Heart left ventricle (tissue), 16 donors: ENCODE results near the gene PLCB3. TPM values are rescaled to one million over a fixed set of nuclear protein-coding genes. Genes with fewer than 3 reads are reported as not detected.

Source experiments
- ATAC-seq, 4 donors: fragments of 200-7000 bp; cut with Tn5 transposase; one replicate each; pipeline ENCODE4 v1.9.1; 2020 to 2022; ENCODE audit warnings: moderate library complexity in 4 of 4, mild to moderate bottlenecking in 3 of 4, moderate number of reproducible peaks in 1 of 4
- DNase-seq, 5 donors: peaks; one replicate each; pipeline ENCODE4 v3.0.0-alpha.2; 2020
- H3K27ac ChIP-seq, 12 donors: fragments of 200-600 bp; sonication (generic) in 4 of 12; one replicate each; pipeline versions ENCODE4 v1.5.0 to v1.8.0; 2016 to 2022; ENCODE audit warnings: mild to moderate bottlenecking in 2 of 12
- H3K27me3 ChIP-seq, 9 donors: fragments of 200-600 bp; sonication (generic) in 2 of 9; one replicate each; pipeline versions ENCODE4 v1.5.1 to v1.8.0; 2016 to 2022; ENCODE audit warnings: mild to moderate bottlenecking in 3 of 9
- H3K36me3 ChIP-seq, 9 donors: fragments of 200-600 bp; sonication (generic) in 2 of 9; one replicate each; pipeline versions ENCODE4 v1.5.0 to v1.8.0; 2018 to 2022; ENCODE audit warnings: mild to moderate bottlenecking in 2 of 9
- H3K4me1 ChIP-seq, 12 donors: fragments of 200-600 bp; sonication (generic) in 4 of 12; one replicate each; pipeline versions ENCODE4 v1.5.0 to v1.8.0; 2016 to 2022; ENCODE audit warnings: mild to moderate bottlenecking in 3 of 12
- H3K4me3 ChIP-seq, 12 donors: fragments of 200-600 bp; sonication (generic) in 4 of 12; one replicate each; pipeline versions ENCODE4 v1.5.0 to v1.8.0; 2017 to 2022; ENCODE audit warnings: mild to moderate bottlenecking in 9 of 12, moderate library complexity in 4 of 12
- H3K9me3 ChIP-seq, 12 donors: fragments of 200-600 bp; sonication (generic) in 4 of 12; one replicate each; pipeline versions ENCODE4 v1.5.0 to v1.8.0; 2016 to 2022; ENCODE audit warnings: mild to moderate bottlenecking in 1 of 12
- CTCF ChIP-seq, 12 donors: fragments of 200-600 bp; sonication (generic) in 4 of 12; IDR thresholded peaks; one replicate each; pipeline versions ENCODE4 v1.5.0 to v1.8.0; 2018 to 2022; ENCODE audit warnings: antibody characterized with exemption in 12 of 12, mild to moderate bottlenecking in 5 of 12
- POLR2A ChIP-seq, 2 donors: fragments of 450-650 bp; IDR thresholded peaks; one replicate each; pipeline ENCODE4 v1.6.1; 2017; ENCODE audit warnings: antibody characterized with exemption in 2 of 2, mild to moderate bottlenecking in 2 of 2, moderate library complexity in 2 of 2
- WGBS, 4 donors: extraction: QIAGEN DNeasy Blood & Tissue Kit in 2 of 4; methylation state at CpG; one replicate each; pipeline versions ENCODE4 v1.1.5 to v1.1.7; 2013 to 2018; 5-methylcytosine and 5-hydroxymethylcytosine counted together
- intact Hi-C, 10 donors: fragments of 100-400 bp; cut with DNase I; formaldehyde crosslinking; loops; one replicate each; pipeline versions ENCODE4 v1.11.1 to v1.14.2; 2022
- polyA plus RNA-seq, 2 donors: library from polyadenylated mRNA; stranded (reverse); fragments of 200-250 nt; gene quantifications; one replicate each; pipeline ENCODE4 v1.2.3, GENCODE V29; 2013
- total RNA-seq, 9 donors: library from RNA; depleted of rRNA in 2 of 9; stranded (reverse); fragments of >200 nt in 2 of 9; fragmentation: NEBNext Ultra II Directional in 3 of 9; extraction: Animal tissue kit (Norgen Biotek cat#: 25700) in 3 of 9; gene quantifications; one replicate each; pipeline versions ENCODE4 v1.1.0 to v1.2.4, GENCODE V29; 2016 to 2023
- donor health status: ischemic (EF 13 %, LVEDD 7.1; RV severe dilation, severe dysfunction).
- donor health status: healthy with polysubstance abuse.
- donor health status: DM: no; HTN: yes; CAD: no.
- donor health status: DM: no; HTN: no; CAD: no.
- donor health status: ischemic (EF 25% LVEDD 6.9; RV normal size, moderate dysfunction).
- donor health status: ischemic (EF 25% LVEDD 5.7; RV mildly dilated, moderate dysfunction).
- donor health status: healthy.
- donor health status: DM: yes; HTN: yes; CAD: no.
- donor health status: ischemic (EF 35%, LVEDD 5.7; RV mildly dilated, moderate dysfunction).
- donor health status: nonischemic (EF 11% LVEDD 7.7; RV severe dilation, severe dysfunction).
- donor health status: DM: yes; HTN: yes; CAD: no.
- donor health status: PGD.
- donor health status: ischemic (EF 29% LVEDD 5.4; RV normal size, mild dysfunction).
- donor health status: nonischemic (EF 23%, LVEDD 6.1; RV moderate dilation, normal function).

PLCB3 gene
- total and polyA plus RNA-seq, 11 donors, result 7.4 to 19.1 (median 9.8) TPM

DNA sequence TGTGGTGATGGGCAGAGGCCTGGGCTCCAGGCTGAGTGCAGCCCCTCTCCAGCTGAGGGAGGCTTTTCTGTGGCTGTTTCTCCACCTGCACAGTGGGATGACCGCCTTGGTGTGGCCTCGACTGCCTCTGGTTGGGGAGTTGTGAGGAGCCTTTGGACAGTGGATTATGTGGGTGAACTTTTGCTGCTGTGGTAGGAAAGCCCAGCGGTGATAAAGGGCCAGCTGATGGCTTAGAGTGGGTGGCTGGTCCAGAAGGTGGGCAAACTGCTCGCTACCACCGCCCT lies 52.6 kb downstream of the PLCB3 start:
- ATAC-seq (no peak), DNase-seq (no peak)
- Histone ChIP-seq H3K9me3 (no peaks in the 10 kb centered on the region), H3K27ac (peak overlapping the region in 11 of 12 donors; percentile 90 to 98 (median 97)), H3K4me1 (peaks cover 4 to 53% (median 37%) of the 10 kb centered on the region in 12 donors), H3K27me3 (peaks cover 0 to 22% (median 6%) of the 10 kb centered on the region in 9 donors), H3K36me3 (peaks cover 0 to 11% (median 4%) of the 10 kb centered on the region in 9 donors), H3K4me3 (peak overlapping the region in 9 of 12 donors; percentile 62 to 93 (median 77))
- intact Hi-C loops, result loop anchor here in 9 of 10 donors (1.0 to 10.0 kb wide), 11 partner anchors 19 to 329 kb away; partner anchors contain the start of genes PLCB3 (in 2 of the 9), PPP1R14B (in 2 of the 9), COX8A (in 1 of the 9) and FKBP2 (in 1 of the 9)
- TF ChIP-seq CTCF (IDR thresholded peaks at IDR 0.05) (no peak), POLR2A (IDR thresholded peaks at IDR 0.05) (no peak)
- WGBS, 4 donors, result 13 to 90% (median 53%) methylated on average over 2 to 5 of the region's 5 CpGs

DNA sequence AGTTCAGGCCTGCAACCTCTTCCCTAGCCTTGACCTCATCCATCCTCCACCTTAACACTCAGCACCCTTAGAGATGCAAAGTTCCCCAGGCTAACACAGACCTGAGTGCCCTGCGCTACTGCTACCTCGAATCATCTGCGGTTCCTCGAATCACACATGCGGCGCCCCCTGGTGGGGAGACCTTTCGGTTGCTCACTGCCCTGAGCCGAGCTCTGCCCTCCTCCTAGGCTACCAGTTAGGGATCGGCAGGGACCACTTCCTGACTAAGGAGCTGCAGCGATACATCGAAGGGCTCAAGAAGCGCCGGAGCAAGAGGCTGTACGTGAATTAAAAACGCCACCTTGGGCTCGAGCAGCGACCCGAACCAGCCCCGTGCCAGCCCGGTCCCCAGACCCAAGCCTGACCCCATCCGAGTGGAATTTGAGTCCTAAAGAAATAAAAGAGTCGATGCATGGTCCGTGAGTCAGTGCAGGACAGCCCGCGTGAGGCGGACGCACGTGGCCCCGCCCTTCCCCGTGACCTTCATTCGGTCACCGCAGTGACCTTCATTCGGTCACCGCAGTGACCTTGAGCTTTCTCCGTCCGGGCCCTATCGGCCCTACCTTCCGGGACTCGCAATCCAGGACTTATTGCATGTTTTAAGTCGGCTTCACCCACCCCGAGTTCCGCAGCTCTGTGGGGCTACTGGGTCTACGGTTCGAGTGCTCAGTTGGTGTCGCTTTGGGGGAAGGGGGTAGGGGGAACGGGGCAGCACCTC lies 53.2 kb downstream of the PLCB3 start:
- TF ChIP-seq POLR2A (IDR thresholded peaks at IDR 0.05), result no peak
- TF ChIP-seq CTCF (IDR thresholded peaks at IDR 0.05), result peak; percentile 81 to 94 (median 89)
- Histone ChIP-seq H3K36me3 (peaks cover 0 to 11% (median 7%) of the 10 kb centered on the region in 9 donors), H3K27me3 (peaks cover 0 to 17% (median 6%) of the 10 kb centered on the region in 9 donors), H3K4me3 (peak overlapping the region; percentile 23 to 93 (median 76)), H3K27ac (peak overlapping the region; percentile 90 to 98 (median 97)), H3K9me3 (no peaks in the 10 kb centered on the region), H3K4me1 (peaks cover 2 to 47% (median 33%) of the 10 kb centered on the region in 12 donors)
- intact Hi-C loops, result loop anchor here in 9 of 10 donors (1.0 to 10.0 kb wide), 12 partner anchors 19 to 330 kb away; partner anchors contain the start of genes PLCB3 (in 2 of the 9), PPP1R14B (in 2 of the 9), COX8A (in 1 of the 9) and FKBP2 (in 1 of the 9)
- ATAC-seq, result peak; percentile 38 to 67 (median 54)
- WGBS, 4 donors, result 0 to 1% (median 1%) methylated on average over 37 to 46 of the region's 46 CpGs
- peak; percentile 91 to 96 (median 94) for DNase-seq

DNA sequence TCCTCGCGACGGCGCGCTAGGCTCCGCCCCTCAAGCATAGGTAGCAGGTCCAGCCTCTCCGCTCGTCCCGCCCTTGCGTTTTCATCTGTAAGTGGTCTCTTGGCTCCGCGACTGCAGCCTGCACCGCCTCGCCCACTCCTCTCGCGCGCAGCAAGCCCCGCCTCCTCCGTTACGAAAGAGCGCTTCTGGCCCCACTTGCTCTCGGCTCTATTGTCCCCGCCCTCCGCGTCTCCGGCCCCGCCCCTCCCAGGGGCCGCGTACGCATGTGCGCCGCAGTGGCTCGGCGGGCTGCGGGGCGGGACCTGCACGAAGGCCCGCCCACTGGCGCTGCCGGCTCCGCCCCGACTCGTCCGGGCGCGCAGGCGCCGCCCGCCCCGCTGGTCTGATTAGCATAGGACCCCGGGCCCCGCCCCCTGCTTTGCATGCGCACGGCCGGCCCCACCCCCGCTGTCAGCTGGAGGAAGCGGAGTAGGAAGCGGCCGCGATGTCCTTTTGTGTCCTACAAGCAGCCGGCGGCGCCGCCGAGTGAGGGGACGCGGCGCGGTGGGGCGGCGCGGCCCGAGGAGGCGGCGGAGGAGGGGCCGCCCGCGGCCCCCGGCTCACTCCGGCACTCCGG lies 53.9 kb downstream of the PLCB3 start, which contains the start of gene ESRRA:
Gene ESRRA, plus strand, starts transcription at position 450 of the 616 bp plus-strand sequence. CDS start 1,656 bp downstream, outside the sequence.
- Histone ChIP-seq H3K9me3 (no peaks in the 10 kb centered on the region), H3K4me3 (peak within 1 kb of the TSS; percentile 62 to 93 (median 80)), H3K4me1 (peaks cover 0 to 41% (median 29%) of the 10 kb centered on the region in 12 donors), H3K27me3 (peaks cover 0 to 10% (median under 1%) of the 10 kb centered on the region in 9 donors), H3K27ac (peak within 1 kb of the TSS; percentile 90 to 98 (median 97)), H3K36me3 (peaks cover 0 to 11% (median 7%) of the 10 kb centered on the region in 9 donors)
- DNase-seq (peak; percentile 100), ATAC-seq (peak; percentile 83 to 90 (median 90))
- intact Hi-C loops, result loop anchor here in 5 of 10 donors (1.0 to 10.0 kb wide), 7 partner anchors 34 to 330 kb away; partner anchors contain the start of genes PPP1R14B (in 2 of the 5), COX8A (in 1 of the 5), FKBP2 (in 1 of the 5) and PLCB3 (in 1 of the 5)
- WGBS, 4 donors, result 0 to 1% (median 1%) methylated on average over 15 to 81 of the region's 81 CpGs
- TF ChIP-seq CTCF (IDR thresholded peaks at IDR 0.05) (no peak), POLR2A (IDR thresholded peaks at IDR 0.05) (peak; percentile 69 to 74)
